CD4-positive, alpha-beta memory T cell (primary cell): ENCODE measurements around the gene CSAD. TPM values are rescaled to one million over a fixed set of nuclear protein-coding genes. Genes with fewer than 3 reads are reported as not detected.

ENCODE experiments used
- CTCF ChIA-PET: fragments of 350-600 bp; sonication (Branson Sonifier 250); formaldehyde crosslinking; loops from one replicate; lab custom pipeline; 2021; ENCODE audit warnings: inconsistent platforms; ENCODE audit not compliant: partially characterized antibody; lab: Charles Lee
- POLR2A ChIA-PET: fragments of 350-600 bp; sonication (Branson Sonifier 250); formaldehyde crosslinking; loops from one replicate; lab custom pipeline; 2021; ENCODE audit not compliant: partially characterized antibody; lab: Charles Lee
- DNase-seq, 5 donors: peaks; one replicate each; pipeline versions ENCODE4 v3.0.0 to v3.0.0-alpha.2; 2020 to 2022; ENCODE audit warnings: mixed read lengths in 1 of 5
- H3K27ac ChIP-seq: one replicate; pipeline ENCODE4 v1.7.0; 2013; ENCODE audit warnings: low read depth, low read length
- H3K27me3 ChIP-seq: 2 replicates; pipeline ENCODE4 v1.7.0; 2013; ENCODE audit warnings: mild to moderate bottlenecking, low read length, moderate library complexity; ENCODE audit not compliant: insufficient read depth
- H3K36me3 ChIP-seq: 2 replicates; pipeline ENCODE4 v1.7.0; 2013; ENCODE audit warnings: mild to moderate bottlenecking, low read length, moderate library complexity; ENCODE audit not compliant: insufficient read depth
- H3K4me1 ChIP-seq: 2 replicates; pipeline ENCODE4 v1.7.0; 2013; ENCODE audit warnings: mild to moderate bottlenecking, low read length, moderate library complexity; ENCODE audit not compliant: insufficient read depth
- H3K4me3 ChIP-seq, 2 donors: one replicate each; pipeline ENCODE4 v1.7.0; 2013; ENCODE audit warnings: low read length in 2 of 2, mild to moderate bottlenecking in 1 of 2
- H3K9me3 ChIP-seq, 2 donors: one replicate each; pipeline ENCODE4 v1.7.0; 2013; ENCODE audit warnings: low read length in 2 of 2, control low read depth in 1 of 2; ENCODE audit not compliant: control insufficient read depth in 1 of 2
- H3K27ac Mint-ChIP-seq, 7 donors: one replicate each; pipeline ENCODE4 v1.8.0; 2020 to 2021; ENCODE audit warnings: mixed read lengths in 7 of 7, mild to moderate bottlenecking in 6 of 7, inconsistent platforms in 3 of 7, moderate library complexity in 3 of 7
- H3K27me3 Mint-ChIP-seq, 2 donors: one replicate each; pipeline ENCODE4 v1.8.0; 2020 to 2021; ENCODE audit warnings: mixed read lengths in 2 of 2
- H3K36me3 Mint-ChIP-seq, 2 donors: one replicate each; pipeline ENCODE4 v1.8.0; 2020 to 2021; ENCODE audit warnings: mixed read lengths in 2 of 2, inconsistent platforms in 1 of 2, mild to moderate bottlenecking in 1 of 2
- H3K4me1 Mint-ChIP-seq, 4 donors: one replicate each; pipeline ENCODE4 v1.8.0; 2020 to 2021; ENCODE audit warnings: mixed read lengths in 4 of 4, mild to moderate bottlenecking in 1 of 4
- H3K4me3 Mint-ChIP-seq, 8 donors: one replicate each; pipeline ENCODE4 v1.8.0; 2020 to 2021; ENCODE audit warnings: mixed read lengths in 8 of 8, mild to moderate bottlenecking in 7 of 8, moderate library complexity in 6 of 8, inconsistent platforms in 3 of 8
- H3K9me3 Mint-ChIP-seq, 8 donors: one replicate each; pipeline ENCODE4 v1.8.0; 2020 to 2021; ENCODE audit warnings: mixed read lengths in 8 of 8, mild to moderate bottlenecking in 5 of 8, inconsistent platforms in 3 of 8, moderate library complexity in 1 of 8
- intact Hi-C: fragments of 100-400 bp; cut with micrococcal nuclease; formaldehyde crosslinking; loops from one replicate; pipeline ENCODE4 v1.15.1; 2023
- polyA plus RNA-seq, 2 donors: library from polyadenylated mRNA; unstranded; fragments of 300-500 nt; fragmentation: Illumina TruSeq; gene quantifications; one replicate each; pipeline ENCODE4 v1.2.3, GENCODE V29; 2021
- total RNA-seq, 2 experiments: library from RNA; stranded (reverse); gene quantifications; one replicate each; pipeline ENCODE4 v1.2.3, GENCODE V29; 2021

Gene CSAD
- total and polyA plus RNA-seq, 4 experiments from 2014 or later, result 1.1 to 64.2 (median 32.7) TPM

DNA sequence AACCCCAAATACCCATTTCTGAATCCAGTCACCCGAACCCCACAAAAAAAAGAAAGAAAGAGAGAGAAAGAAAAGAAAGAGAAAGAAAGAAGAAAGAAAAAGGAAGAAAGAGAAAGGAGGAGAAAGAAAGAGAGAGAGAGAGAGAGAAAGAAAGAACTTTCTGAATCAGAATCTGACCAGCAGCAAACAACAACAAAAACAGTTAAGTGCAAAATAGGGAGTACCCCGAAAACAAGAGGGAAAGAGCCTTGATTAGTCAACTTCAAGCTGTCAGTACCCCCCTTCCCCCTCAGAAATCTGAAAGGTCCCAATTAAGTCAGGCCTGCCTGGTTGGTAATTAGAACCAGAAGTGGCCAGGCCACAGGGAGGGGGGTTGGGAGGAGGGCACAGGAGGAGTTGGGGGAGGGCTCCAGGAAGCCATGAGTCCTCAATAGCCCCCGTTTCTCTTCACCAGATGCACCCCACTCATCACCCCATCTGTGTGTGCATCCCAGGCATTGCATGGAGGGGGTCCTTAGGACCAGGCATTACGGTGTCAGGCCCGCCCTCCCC is 41.5 kb upstream of the CSAD start:
- ChIA-PET CTCF (interaction anchor here (1.1 to 1.9 kb wide), 4 partner anchors 10 to 29 kb away, joined by 3 to 7 read pairs (median 4); no protein-coding TSS in a partner anchor), POLR2A (interaction anchor here (1.1 to 16.2 kb wide), 4 partner anchors 13 to 40 kb away, joined by 3 to 333 read pairs (median 94); partner anchors contain the start of genes ITGB7 and RARG)
- peaks cover 57 to 89% (median 67%) of the 10 kb centered on the region in 4 donors for H3K4me1 Mint-ChIP-seq
- no peaks in the 10 kb centered on the region for H3K27me3 ChIP-seq
- H3K9me3 ChIP-seq, result no peaks in the 10 kb centered on the region
- H3K4me1 ChIP-seq, result peaks cover 71% of the 10 kb centered on the region
- H3K4me3 ChIP-seq, result no peak overlapping the region
- H3K27me3 Mint-ChIP-seq, result no peaks in the 10 kb centered on the region
- no peaks in the 10 kb centered on the region for H3K36me3 ChIP-seq
- H3K27ac ChIP-seq, result peak overlapping the region; percentile 98
- peak overlapping the region; percentile 71 to 82 (median 78) for H3K4me3 Mint-ChIP-seq
- H3K9me3 Mint-ChIP-seq, result no peaks in the 10 kb centered on the region
- intact Hi-C loops, result no loop called here
- peak in 1 of 5 donors; percentile 53 for DNase-seq
- peak overlapping the region; percentile 85 to 97 (median 94) for H3K27ac Mint-ChIP-seq
- H3K36me3 Mint-ChIP-seq, result peaks cover 5 to 28% of the 10 kb centered on the region in 2 donors

- no peaks in the 10 kb centered on the region for H3K36me3 ChIP-seq
- H3K27me3 ChIP-seq, result no peaks in the 10 kb centered on the region
- Mint-ChIP-seq H3K27me3 (no peaks in the 10 kb centered on the region), H3K4me3 (peak overlapping the region; percentile 95 to 99 (median 98)), H3K4me1 (peaks cover 57 to 90% (median 69%) of the 10 kb centered on the region in 4 donors), H3K27ac (peak overlapping the region; percentile 93 to 99 (median 97)), H3K36me3 (peaks cover 0 to 30% of the 10 kb centered on the region in 2 donors), H3K9me3 (no peaks in the 10 kb centered on the region)
- ChIA-PET POLR2A (interaction anchor here (0.7 to 16.2 kb wide), 11 partner anchors 12 to 101 kb away, joined by 3 to 333 read pairs (median 45); partner anchors contain the start of genes CSAD, ESPL1, ITGB7 and PFDN5), CTCF (interaction anchor here (1.2 to 3.3 kb wide), 3 partner anchors 9 to 13 kb away, joined by 4 to 16 read pairs (median 8); partner anchors contain the start of gene ITGB7)
- peak overlapping the region; percentile 98 for H3K27ac ChIP-seq
- intact Hi-C loops, result loop anchor here (2.0 kb wide), 1 partner anchor 215 kb away; the partner anchor contains the start of gene EIF4B
- H3K9me3 ChIP-seq, result no peaks in the 10 kb centered on the region
- peak overlapping the region; percentile 73 to 82 for H3K4me3 ChIP-seq
- peaks cover 76% of the 10 kb centered on the region for H3K4me1 ChIP-seq
- DNase-seq, result peak in 2 of 5 donors; percentile 39 to 63
These were observed 40.7 kb upstream of the CSAD start for GRCh38 chr12:53221203-53222080.

DNA sequence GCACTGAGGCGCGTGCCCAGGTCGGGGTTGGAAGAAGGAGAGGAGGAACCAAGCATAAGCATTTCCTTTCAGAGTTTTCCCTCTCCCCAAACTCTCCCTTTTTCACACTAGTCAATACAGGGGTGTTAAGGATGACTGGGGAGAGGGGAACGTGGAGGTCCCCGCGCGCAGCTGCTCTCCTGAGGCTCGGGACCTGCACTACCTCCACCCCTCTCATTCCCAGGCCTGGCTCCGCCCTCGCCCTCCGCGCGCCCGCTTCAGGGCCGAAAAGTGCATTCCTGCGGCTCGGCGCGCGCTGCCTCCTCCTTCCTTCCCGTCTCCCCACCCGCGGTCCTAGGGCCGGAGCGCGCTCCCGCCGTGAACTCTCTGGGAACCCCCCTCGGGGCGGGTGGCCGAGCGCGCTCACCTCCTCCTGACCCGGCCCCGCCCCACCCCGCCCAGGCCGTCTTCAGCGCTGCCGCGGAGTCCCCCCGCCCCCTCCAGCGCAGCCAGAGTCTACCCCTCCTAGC is 40.0 kb upstream of the CSAD start:
- Histone ChIP-seq H3K27ac (peak overlapping the region; percentile 98), H3K4me1 (peaks cover 78% of the 10 kb centered on the region), H3K36me3 (no peaks in the 10 kb centered on the region), H3K4me3 (peak overlapping the region; percentile 73 to 82), H3K9me3 (no peaks in the 10 kb centered on the region), H3K27me3 (no peaks in the 10 kb centered on the region)
- Mint-ChIP-seq H3K9me3 (no peaks in the 10 kb centered on the region), H3K27me3 (no peaks in the 10 kb centered on the region), H3K4me3 (peak overlapping the region; percentile 95 to 99 (median 98)), H3K36me3 (peaks cover 7 to 35% of the 10 kb centered on the region in 2 donors), H3K4me1 (peaks cover 64 to 93% (median 72%) of the 10 kb centered on the region in 4 donors), H3K27ac (peak overlapping the region; percentile 93 to 99 (median 97))
- peak; percentile 60 to 85 (median 65) for DNase-seq
- ChIA-PET POLR2A (interaction anchor here (0.7 to 16.2 kb wide), 24 partner anchors 11 to 280 kb away, joined by 3 to 333 read pairs (median 12); partner anchors contain the start of genes AAAS, CSAD, ESPL1 and ITGB7), CTCF (interaction anchor here (0.9 to 3.6 kb wide), 12 partner anchors 8 to 103 kb away, joined by 3 to 41 read pairs (median 5); partner anchors contain the start of genes AAAS, CSAD, ESPL1 and ITGB7)
- intact Hi-C loops, result loop anchor here (1.0 to 2.0 kb wide), 6 partner anchors 12 to 214 kb away; partner anchors contain the start of genes CSAD, EIF4B, ESPL1 and MYG1

GRCh38 chr12:53219956-53220693 is 39.4 kb upstream of the CSAD start:
- Histone ChIP-seq H3K27me3 (no peaks in the 10 kb centered on the region), H3K27ac (peak overlapping the region; percentile 98), H3K4me1 (peaks cover 78% of the 10 kb centered on the region), H3K9me3 (no peaks in the 10 kb centered on the region), H3K4me3 (peak overlapping the region; percentile 82 to 89), H3K36me3 (peaks cover 5% of the 10 kb centered on the region)
- H3K9me3 Mint-ChIP-seq, result no peaks in the 10 kb centered on the region
- peak overlapping the region; percentile 95 to 99 (median 98) for H3K4me3 Mint-ChIP-seq
- peak; percentile 80 to 90 (median 84) for DNase-seq
- peak overlapping the region; percentile 94 to 99 (median 97) for H3K27ac Mint-ChIP-seq
- intact Hi-C loops, result loop anchor here (1.0 to 2.0 kb wide), 6 partner anchors 12 to 213 kb away; partner anchors contain the start of genes CSAD, EIF4B, ESPL1 and MYG1
- ChIA-PET POLR2A (interaction anchor here (0.6 to 16.2 kb wide), 32 partner anchors 8 to 281 kb away, joined by 3 to 333 read pairs (median 9); partner anchors contain the start of genes AAAS, CSAD, ESPL1 and ITGB7), CTCF (interaction anchor here (0.6 to 3.6 kb wide), 21 partner anchors 8 to 125 kb away, joined by 3 to 41 read pairs (median 4); partner anchors contain the start of genes AAAS, CSAD, ESPL1 and ITGB7)
- peaks cover 62 to 93% (median 73%) of the 10 kb centered on the region in 4 donors for H3K4me1 Mint-ChIP-seq
- peaks cover 13 to 41% of the 10 kb centered on the region in 2 donors for H3K36me3 Mint-ChIP-seq
- H3K27me3 Mint-ChIP-seq, result no peaks in the 10 kb centered on the region

DNA sequence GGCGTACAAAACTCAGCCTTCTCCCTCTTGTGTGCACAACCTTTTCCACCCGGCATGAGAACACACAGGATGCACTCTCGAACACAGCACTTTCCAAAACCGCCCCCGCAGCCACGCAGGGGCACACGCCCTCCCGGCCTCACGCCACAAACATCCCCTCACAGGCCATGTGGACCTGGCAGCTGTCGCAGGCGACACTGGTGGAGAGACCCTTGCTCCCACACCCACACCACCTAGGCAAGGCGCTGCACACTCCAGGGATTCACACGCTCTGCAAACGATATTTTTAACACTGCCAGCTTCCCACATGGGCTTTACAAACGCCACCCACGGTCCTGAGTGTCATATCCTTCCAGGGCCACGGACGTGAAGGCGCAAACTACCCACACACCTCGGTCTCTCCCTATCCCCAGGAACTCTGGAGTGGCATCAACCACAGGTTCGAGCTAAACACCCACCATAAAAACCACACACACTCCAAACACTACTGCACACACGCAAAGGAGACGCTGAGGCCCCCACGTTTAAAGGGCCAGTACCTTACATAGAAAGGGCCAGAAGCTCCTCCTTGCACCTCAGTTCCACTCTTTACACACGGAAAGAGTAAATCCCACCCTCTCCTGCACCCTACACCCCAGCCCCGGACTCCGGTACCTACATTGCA is 38.7 kb upstream of the CSAD start:
- Mint-ChIP-seq H3K4me1 (peaks cover 56 to 92% (median 71%) of the 10 kb centered on the region in 4 donors), H3K9me3 (no peaks in the 10 kb centered on the region), H3K36me3 (peaks cover 15 to 47% of the 10 kb centered on the region in 2 donors), H3K27ac (peak overlapping the region; percentile 91 to 98 (median 95)), H3K27me3 (no peaks in the 10 kb centered on the region), H3K4me3 (peak overlapping the region; percentile 95 to 99 (median 98))
- DNase-seq, result peak; percentile 42 to 67 (median 58)
- Histone ChIP-seq H3K4me3 (peak overlapping the region; percentile 82 to 89), H3K9me3 (no peaks in the 10 kb centered on the region), H3K4me1 (peaks cover 78% of the 10 kb centered on the region), H3K27ac (peak overlapping the region; percentile 98), H3K27me3 (no peaks in the 10 kb centered on the region), H3K36me3 (peaks cover 10% of the 10 kb centered on the region)
- CTCF ChIA-PET, result interaction anchor here (0.6 to 3.6 kb wide), 21 partner anchors 7 to 126 kb away, joined by 3 to 41 read pairs (median 4); partner anchors contain the start of genes AAAS, CSAD, ESPL1 and ITGB7
- POLR2A ChIA-PET, result interaction anchor here (0.6 to 16.2 kb wide), 32 partner anchors 8 to 281 kb away, joined by 3 to 333 read pairs (median 9); partner anchors contain the start of genes AAAS, CSAD, ESPL1 and ITGB7
- intact Hi-C loops, result no loop called here
